OCI-LY7 (cell line): Measurements from ENCODE around the gene SELENOM. TPM values are rescaled to one million over a fixed set of nuclear protein-coding genes. Genes with fewer than 3 reads are reported as not detected.

Experiments used
- total RNA-seq, 2 experiments: library from RNA; depleted of rRNA in 1 of 2; stranded (reverse); fragments of >200 nt in 1 of 2; shearing (Covaris generic) in 1 of 2; gene quantifications; 2 replicates each; pipeline ENCODE4 v1.2.3, GENCODE V29; 2014 to 2022

Gene SELENOM
- total RNA-seq, 2 experiments from 2014 or later, result 0.55 to 1.4 TPM

Other genes with a start within 250 kb of the SELENOM start
- gene MORC2, start 138.8 kb downstream of the SELENOM start, total RNA-seq (2014; rRNA removed; shearing (Covaris generic)), result 22.9 and 26.0 TPM in 2 replicates
- gene MORC2, start 138.8 kb downstream of the SELENOM start, total RNA-seq (2022), result 35.6 and 37.4 TPM in 2 replicates
- gene TUG1, start 138.3 kb downstream of the SELENOM start, total RNA-seq (2014; rRNA removed; shearing (Covaris generic)), result 60.1 and 70.3 TPM in 2 replicates
- gene TUG1, start 138.3 kb downstream of the SELENOM start, total RNA-seq (2022), result 109 and 127 TPM in 2 replicates
- 13.5 and 16.9 TPM in 2 replicates for gene SMTN, start 26.2 kb downstream of the SELENOM start, total RNA-seq (2014; rRNA removed; shearing (Covaris generic))
- 35.4 and 50.8 TPM in 2 replicates for gene SMTN, start 26.2 kb downstream of the SELENOM start, total RNA-seq (2022)
- not detected in 2 replicates for gene INPP5J, start 15.4 kb upstream of the SELENOM start, total RNA-seq (2014; rRNA removed; shearing (Covaris generic))
- 7.0 and 7.5 TPM in 2 replicates for gene INPP5J, start 15.4 kb upstream of the SELENOM start, total RNA-seq (2022)
- not detected in 2 replicates for gene PLA2G3, start 32.9 kb upstream of the SELENOM start, total RNA-seq (2014; rRNA removed; shearing (Covaris generic))
- gene PLA2G3, start 32.9 kb upstream of the SELENOM start, total RNA-seq (2022), result not detected in 2 replicates
- 14.3 and 17.7 TPM in 2 replicates for gene RNF185, start 52.6 kb upstream of the SELENOM start, total RNA-seq (2014; rRNA removed; shearing (Covaris generic))
- gene RNF185, start 52.6 kb upstream of the SELENOM start, total RNA-seq (2022), result 17.1 and 19.5 TPM in 2 replicates
- gene LIMK2, start 104.7 kb upstream of the SELENOM start, total RNA-seq (2014; rRNA removed; shearing (Covaris generic)), result 16.2 and 24.8 TPM in 2 replicates
- gene LIMK2, start 104.7 kb upstream of the SELENOM start, total RNA-seq (2022), result 23.5 and 24.8 TPM in 2 replicates
- 15.9 and 20.4 TPM in 2 replicates for gene PIK3IP1, start 184.9 kb upstream of the SELENOM start, total RNA-seq (2014; rRNA removed; shearing (Covaris generic))
- 17.0 and 17.1 TPM in 2 replicates for gene PIK3IP1, start 184.9 kb upstream of the SELENOM start, total RNA-seq (2022)
- 47.7 and 53.4 TPM in 2 replicates for gene PATZ1, start 238.8 kb upstream of the SELENOM start, total RNA-seq (2014; rRNA removed; shearing (Covaris generic))
- gene PATZ1, start 238.8 kb upstream of the SELENOM start, total RNA-seq (2022), result 44.3 and 49.2 TPM in 2 replicates